Measurements from ENCODE around the gene SH3RF3.

SH3RF3 gene

GRCh38 chr2:109513749-109514588 is 385.0 kb downstream of the SH3RF3 start:
- no peak for DNase-seq

- DNase-seq: no peak
Observed at GRCh38 chr2:109514857-109515256, 385.9 kb downstream of the SH3RF3 start.

DNA sequence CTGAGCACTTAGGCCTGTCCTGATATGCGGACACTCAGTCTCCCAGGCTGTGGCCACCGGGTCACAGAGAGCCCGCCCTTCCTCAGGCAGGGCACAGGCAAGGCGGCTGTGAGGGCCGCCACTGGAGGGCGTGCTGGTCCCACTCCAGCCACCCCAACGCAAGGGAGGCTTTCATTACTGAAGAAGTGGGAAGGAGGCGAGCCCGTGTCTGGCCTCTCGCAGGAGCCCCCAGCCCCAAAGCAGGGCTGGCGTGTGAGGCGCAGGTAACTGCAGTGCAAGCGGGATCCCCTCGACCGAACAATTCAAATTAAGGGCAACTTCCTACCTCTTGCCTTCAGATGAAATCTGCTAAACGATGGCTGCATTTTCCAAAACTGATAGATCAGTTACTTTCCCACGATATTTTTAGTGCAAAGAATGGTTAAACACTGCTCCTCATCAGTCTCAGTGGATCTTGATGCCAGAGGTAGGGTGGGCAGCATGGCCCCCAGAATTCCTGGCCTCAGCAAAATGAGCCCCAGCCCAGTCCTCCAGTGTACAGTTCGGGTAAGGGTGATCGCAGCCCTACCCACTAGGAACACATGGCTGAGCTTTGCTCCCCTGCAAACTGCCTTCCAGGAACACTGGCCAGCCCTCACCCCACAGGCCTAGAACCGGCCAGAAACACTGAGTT is 387.6 kb downstream of the SH3RF3 start:
- no peak for DNase-seq

GRCh38 chr2:109517118-109517889 is 388.3 kb downstream of the SH3RF3 start:
- no peak for DNase-seq

GRCh38 chr2:109519513-109519912 is 390.5 kb downstream of the SH3RF3 start:
- no peak for DNase-seq

- DNase-seq: no peak
Observed at GRCh38 chr2:109521233-109522062, 392.4 kb downstream of the SH3RF3 start.

DNA sequence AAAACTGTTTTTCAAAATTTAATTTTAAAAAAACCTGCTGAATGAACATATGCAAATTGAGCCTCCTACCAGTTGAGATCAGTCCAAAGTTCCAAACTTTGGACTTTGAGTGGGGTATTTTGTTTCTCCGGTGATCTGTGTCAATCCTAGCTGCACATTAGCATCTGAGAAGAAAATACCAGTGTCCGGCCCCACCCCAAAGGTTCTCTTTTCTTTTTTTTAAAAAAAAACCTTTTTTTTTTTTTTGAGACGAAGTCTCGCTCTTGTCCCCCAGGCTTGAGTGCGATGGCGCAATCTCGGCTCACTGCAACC is 393.0 kb downstream of the SH3RF3 start:
- no peak for DNase-seq

DNA sequence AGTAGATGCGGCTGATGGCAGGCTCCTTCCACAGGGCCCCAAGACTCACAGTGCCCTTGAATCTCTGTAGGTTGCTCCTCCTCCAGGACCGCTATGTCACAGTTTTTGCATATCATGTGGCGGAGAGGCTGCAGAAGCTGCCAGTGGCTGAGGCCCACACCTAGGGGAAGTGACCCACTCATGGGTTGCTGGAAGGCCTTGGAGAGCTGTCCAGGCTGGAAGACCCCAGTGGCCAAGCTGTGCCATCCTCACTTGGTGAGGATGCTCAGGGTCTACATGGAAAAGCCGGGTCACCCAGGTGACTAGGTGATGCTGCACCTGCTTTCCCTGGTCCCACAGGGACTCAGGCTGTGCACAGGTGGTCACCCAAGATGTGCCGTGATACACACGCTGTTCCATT is 394.1 kb downstream of the SH3RF3 start:
- no peak for DNase-seq

GRCh38 chr2:109523536-109524361 is 394.7 kb downstream of the SH3RF3 start:
- DNase-seq: no peak

GRCh38 chr2:109525836-109526235 is 396.8 kb downstream of the SH3RF3 start:
- DNase-seq: no peak

DNA sequence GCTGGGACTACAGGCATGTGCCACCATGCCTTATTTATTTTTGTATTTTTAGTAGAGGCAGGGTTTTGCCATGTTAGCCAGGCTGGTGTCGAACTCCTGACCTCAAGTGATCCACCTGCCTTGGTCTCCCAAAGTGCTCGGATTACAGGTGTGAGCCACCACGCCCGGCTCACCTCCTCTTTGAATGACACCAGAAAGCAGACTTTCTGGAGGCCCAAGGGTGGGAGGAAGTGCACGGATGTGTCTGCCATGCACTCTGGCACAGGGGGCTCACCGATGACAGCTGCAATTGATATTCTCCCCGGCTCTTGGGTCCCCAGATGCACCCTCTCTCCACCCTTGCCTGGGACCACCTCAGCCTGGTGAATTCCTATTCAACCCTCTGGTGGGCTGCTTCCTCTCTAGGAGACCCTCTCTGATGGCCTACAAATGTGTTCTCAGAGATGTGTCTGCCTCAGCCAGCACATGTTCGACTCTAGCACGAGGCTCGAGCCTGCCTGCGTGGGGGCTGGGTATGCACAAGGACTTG is 397.5 kb downstream of the SH3RF3 start:
- DNase-seq: no peak

GRCh38 chr2:109527079-109527478 is 398.1 kb downstream of the SH3RF3 start:
- DNase-seq: no peak

- no peak for DNase-seq
Observed at GRCh38 chr2:109527846-109528705, 399.1 kb downstream of the SH3RF3 start.

DNA sequence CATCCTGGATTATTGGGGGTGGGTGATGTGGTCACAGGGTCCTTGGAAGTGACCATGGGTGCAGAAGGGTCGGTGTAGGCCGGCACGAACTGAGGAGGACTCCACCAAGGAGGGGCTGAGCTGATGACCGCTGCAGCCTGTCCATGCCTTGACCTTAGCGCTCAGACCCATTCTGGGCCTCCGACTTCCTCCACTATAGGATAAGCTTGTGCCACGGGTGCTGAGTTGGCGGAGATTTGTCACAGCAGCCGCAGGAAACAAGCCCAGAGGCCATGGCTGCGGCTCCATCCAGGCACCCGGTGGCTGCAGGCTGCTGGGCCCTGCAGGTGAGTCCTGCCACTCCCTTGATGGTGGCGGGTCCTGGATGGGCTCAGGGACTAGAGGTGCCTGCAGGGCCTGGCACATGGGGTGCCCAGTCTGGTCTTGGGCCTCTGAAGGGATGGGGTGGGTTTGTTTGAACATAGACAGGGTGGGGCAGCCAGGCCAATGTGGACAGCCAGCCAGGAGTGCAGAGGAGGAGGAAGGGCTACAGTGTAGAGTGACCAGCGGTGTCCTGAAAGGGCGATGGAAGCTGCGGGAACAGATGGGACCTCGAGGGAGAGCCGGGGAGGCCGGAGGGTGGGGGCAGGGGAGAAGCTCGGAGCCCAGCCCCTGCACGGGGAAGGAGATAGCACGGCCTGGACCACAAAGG is 400.0 kb downstream of the SH3RF3 start:
- DNase-seq: no peak

DNA sequence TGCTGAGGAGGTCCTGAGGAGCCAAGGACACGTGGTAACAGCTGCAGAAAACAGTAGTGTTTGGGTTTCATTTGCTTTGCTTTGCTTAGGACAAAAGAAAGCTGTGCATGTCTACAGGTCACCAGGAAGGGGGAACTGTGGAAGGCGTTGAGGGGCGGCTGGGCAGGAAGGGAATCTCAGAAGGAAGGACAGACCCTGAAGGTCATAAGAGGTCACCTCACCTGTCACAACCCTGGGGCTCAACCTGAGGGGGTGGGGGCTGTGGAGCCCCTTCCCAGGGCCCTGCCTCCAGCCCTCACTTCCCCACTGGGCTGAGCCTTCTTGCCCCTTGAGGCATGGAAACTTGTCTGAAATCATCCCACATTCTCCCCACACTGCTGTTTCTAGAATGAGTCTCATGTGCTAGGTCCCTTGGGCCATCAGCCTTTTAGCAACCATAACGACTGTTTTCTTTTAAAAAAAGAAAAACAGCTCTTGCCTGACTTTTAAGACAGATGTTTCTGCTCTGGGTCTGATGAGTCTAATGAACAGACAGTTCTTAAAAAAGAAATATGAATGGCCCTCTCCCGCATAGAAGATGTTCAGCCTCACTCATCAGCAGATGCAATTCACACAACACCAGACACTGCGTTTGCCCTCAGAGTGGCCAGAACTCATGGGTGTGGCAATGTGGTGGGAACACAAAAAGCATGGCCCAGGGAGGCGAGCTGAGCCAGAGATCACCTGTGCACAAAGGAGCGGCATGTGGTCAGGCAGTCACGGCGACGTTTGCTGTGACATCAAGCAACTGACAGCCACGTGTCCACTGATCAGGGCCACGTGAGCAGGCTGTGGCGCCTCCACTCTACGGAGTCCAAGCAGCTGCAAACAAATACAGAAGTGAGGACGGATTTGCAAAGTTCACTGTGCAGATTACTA is 400.8 kb downstream of the SH3RF3 start:
- no peak for DNase-seq

DNA sequence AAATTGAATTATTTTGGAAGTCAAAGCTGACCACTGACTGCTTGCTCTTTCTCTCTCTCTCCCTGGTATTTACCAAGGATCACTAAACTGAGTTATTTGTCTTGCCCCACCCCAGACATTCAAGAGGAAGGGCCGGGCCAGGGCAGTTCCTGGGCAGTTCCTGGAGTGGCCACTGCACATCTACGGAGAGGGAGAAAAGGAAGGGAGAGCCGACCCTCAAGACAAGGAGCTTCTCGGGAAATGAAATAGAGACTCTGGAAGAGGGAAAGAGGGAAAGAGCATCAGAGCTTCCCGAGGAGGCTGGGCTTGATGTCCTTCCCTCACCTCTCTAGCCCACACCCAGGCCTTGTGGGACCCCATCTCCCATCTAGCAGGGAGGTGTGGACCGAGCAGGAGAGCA is 401.7 kb downstream of the SH3RF3 start:
- no peak for DNase-seq

GRCh38 chr2:109531221-109531620 is 402.2 kb downstream of the SH3RF3 start:
- DNase-seq: no peak

DNA sequence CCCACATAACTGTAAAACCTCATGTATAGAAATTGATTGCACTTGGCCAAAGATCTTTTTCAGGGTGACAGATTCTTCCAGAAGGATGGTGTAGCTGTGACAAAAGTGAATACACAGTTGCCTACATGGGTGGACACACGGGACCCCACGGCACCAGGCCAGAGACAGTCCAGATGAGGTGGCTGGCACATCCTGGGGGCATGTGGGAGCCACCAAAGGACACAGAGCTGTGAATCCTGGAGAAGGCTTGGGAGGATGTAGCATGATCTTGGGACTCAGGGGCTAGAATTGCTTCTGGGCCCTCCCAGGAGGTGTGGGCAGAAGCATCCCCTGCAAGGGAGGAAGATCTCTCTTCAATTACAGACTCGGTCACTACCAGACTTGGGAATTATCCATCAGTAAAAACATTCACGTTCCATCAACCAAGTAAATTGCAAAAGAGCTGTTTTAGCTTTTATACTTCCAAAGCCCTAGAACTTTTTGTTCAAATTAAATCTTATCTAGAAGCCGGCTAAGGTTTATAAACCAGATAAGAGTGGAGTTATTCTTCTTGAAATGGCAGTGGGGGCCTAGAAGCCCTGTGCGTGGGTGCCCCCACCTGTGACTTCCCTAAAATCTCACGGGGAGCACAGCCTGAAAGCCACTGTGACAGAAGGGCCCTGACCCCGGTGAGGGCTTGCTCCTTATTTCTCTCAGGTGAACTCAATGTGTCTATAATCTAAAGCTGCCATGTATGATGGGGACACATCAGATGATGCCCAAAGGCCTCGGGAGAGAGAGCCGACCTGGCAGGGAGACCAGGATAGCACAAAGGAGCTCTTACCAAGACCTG is 403.1 kb downstream of the SH3RF3 start:
- DNase-seq: no peak
